ENCODE data around the gene RBMS3. TPM values are rescaled to one million over a fixed set of nuclear protein-coding genes. Genes with fewer than 3 reads are reported as not detected.

RBMS3 gene
- total and polyA plus RNA-seq, 2 of the 8 experiments (the other 6 are each of a cell fraction or from before 2014, with no cell fraction given) = 3.7 to 6.9 TPM

- WGBS, 2 experiments (ENCODE audit: extremely low coverage in 1 of 2, insufficient coverage in 1 of 2, insufficient read length in 1 of 2, insufficient replicate concordance in 2 of 2, low coverage in 1 of 2, low lambda C conversion rate in 2 of 2, missing lambda C conversion rate in 1 of 2) = 90% methylated on average over 2 of the region's 2 CpGs; no CpG with 5 or more reads in 1 of the 2 experiments
- no peak for FAIRE-seq
- TF ChIP-seq SAP30 (IDR thresholded peaks at IDR 0.05; ENCODE audit: insufficient read depth, insufficient replicate concordance, low read length) = no peak
- no peak for TF ChIP-seq HDAC2 (IDR thresholded peaks at IDR 0.05; ENCODE audit: borderline replicate concordance in 1 of 2, low read depth in 2 of 2, low read length in 2 of 2)
- no peak for TF ChIP-seq ASH2L (IDR thresholded peaks at IDR 0.05; ENCODE audit: low read length)
- no peak for TF ChIP-seq SRF (IDR thresholded peaks at IDR 0.05; ENCODE audit: low read depth, low read length)
- TF ChIP-seq POLR2AphosphoS5 (IDR thresholded peaks at IDR 0.05; ENCODE audit: low read depth, low read length) = no peak
- TF ChIP-seq BCL11A (IDR thresholded peaks at IDR 0.05; ENCODE audit: low read depth in 2 of 2, low read length in 2 of 2) = no peak
- no peak for TF ChIP-seq GABPA (IDR thresholded peaks at IDR 0.05; ENCODE audit: borderline replicate concordance, insufficient read depth, low read length)
- no peak for TF ChIP-seq TAF7 (optimal IDR thresholded peaks at IDR 0.05; ENCODE audit: borderline replicate concordance, low read depth, low read length)
- no peak for TF ChIP-seq TEAD4 (IDR thresholded peaks at IDR 0.05; ENCODE audit: low read depth, low read length)
- TF ChIP-seq MAFK (IDR thresholded peaks at IDR 0.05; ENCODE audit: low read depth, low read length) = no peak
- TF ChIP-seq TBP (IDR thresholded peaks at IDR 0.05; ENCODE audit: low read depth, low read length) = no peak
- TF ChIP-seq RNF2 (IDR thresholded peaks at IDR 0.05; ENCODE audit: borderline replicate concordance, low read depth, low read length, missing control alignments, poor library complexity, severe bottlenecking) = no peak
- TF ChIP-seq E2F6 (IDR thresholded peaks at IDR 0.05) = no peak
- TF ChIP-seq RFX5 (IDR thresholded peaks at IDR 0.05; ENCODE audit: borderline replicate concordance, low read depth, low read length) = no peak
These were observed 108.5 kb downstream of the RBMS3 start for GRCh38 chr3:29389362-29389761.

More at GRCh38 chr3:29389362-29389761, 108.5 kb downstream of the RBMS3 start:
- H3K27ac ChIP-seq (ENCODE audit: low read depth, low read length) = no peak overlapping the region
- H4K8ac ChIP-seq (ENCODE audit: extremely low read depth, insufficient read depth, low read length) = no peak overlapping the region
- H2AK5ac ChIP-seq (ENCODE audit: low read depth, low read length) = no peak overlapping the region
- no peaks in the 10 kb centered on the region for H3K23me2 ChIP-seq (ENCODE audit: low read depth, low read length)
- H4K5ac ChIP-seq (ENCODE audit: insufficient read length, low read depth, low read length) = no peak overlapping the region
- H3K4me2 ChIP-seq (ENCODE audit: insufficient read depth in 1 of 2, low read depth in 2 of 2, low read length in 2 of 2) = no peak overlapping the region
- H3K4me1 ChIP-seq (replicated peaks in 1 of 4; ENCODE audit: control insufficient read depth in 3 of 4, insufficient read depth in 4 of 4, low read length in 3 of 4) = no peaks in the 10 kb centered on the region
- H2AFZ ChIP-seq (ENCODE audit: low read length) = no peak overlapping the region
- H3K4me3 ChIP-seq (ENCODE audit: extremely low read depth in 1 of 4, insufficient read depth in 2 of 4, low read depth in 3 of 4, low read length in 4 of 4) = no peak overlapping the region
- no peaks in the 10 kb centered on the region for H3K79me1 ChIP-seq (ENCODE audit: low read depth, low read length)
- no peak overlapping the region for H2BK20ac ChIP-seq (ENCODE audit: low read length)
- H2BK5ac ChIP-seq (ENCODE audit: low read depth, low read length) = no peak overlapping the region
- CTCF ChIA-PET (ENCODE audit: partially characterized antibody) = no interaction called here
- H3K27me3 ChIP-seq (replicated peaks in 1 of 4; ENCODE audit: control insufficient read depth in 3 of 4, extremely low read depth in 1 of 4, insufficient read depth in 3 of 4, low read length in 3 of 4) = no peaks in the 10 kb centered on the region
- H3K4ac ChIP-seq (replicated peaks; ENCODE audit: insufficient read length, low read depth, low read length) = no peak overlapping the region
- DNase-seq (ENCODE audit: low read depth in 1 of 2, low spot score in 2 of 2) = no peak
- H3K9ac ChIP-seq (replicated peaks in 1 of 4; ENCODE audit: extremely low read depth in 1 of 4, low read depth in 3 of 4, low read length in 3 of 4) = no peak overlapping the region
- POLR2A ChIA-PET (ENCODE audit: partially characterized antibody) = no interaction called here
- H4K91ac ChIP-seq (replicated peaks; ENCODE audit: insufficient read length, low read length) = no peak overlapping the region
- H2BK12ac ChIP-seq (ENCODE audit: low read depth, low read length) = no peak overlapping the region
- no peak overlapping the region for H3K56ac ChIP-seq (replicated peaks; ENCODE audit: insufficient read length, low read depth, low read length)
- no peaks in the 10 kb centered on the region for H3K79me2 ChIP-seq (ENCODE audit: control insufficient read depth in 1 of 2, insufficient read depth in 2 of 2, low read length in 2 of 2)
- no peak overlapping the region for H3K18ac ChIP-seq (ENCODE audit: extremely low read depth, low read length)
- no peak overlapping the region for H3K23ac ChIP-seq (ENCODE audit: insufficient read length)
- no peak overlapping the region for H2BK15ac ChIP-seq (ENCODE audit: low read length)
- H3K9me3 ChIP-seq (ENCODE audit: insufficient read depth in 2 of 2, low read depth in 1 of 2, low read length in 1 of 2) = peaks cover 5 to 6% of the 10 kb centered on the region in 2 experiments; a peak in 2 of 4 replicates
- no peaks in the 10 kb centered on the region for H4K20me1 ChIP-seq (replicated peaks in 1 of 2; ENCODE audit: control insufficient read depth in 1 of 2, insufficient read depth in 2 of 2, low read length in 2 of 2)
- H3K36me3 ChIP-seq (ENCODE audit: control insufficient read depth in 2 of 4, insufficient read depth in 4 of 4, low read length in 3 of 4) = no peaks in the 10 kb centered on the region; a peak in 1 of 8 replicates
- no peak overlapping the region for H3K14ac ChIP-seq (ENCODE audit: insufficient read length)
- H2BK120ac ChIP-seq (replicated peaks; ENCODE audit: low read depth, low read length) = no peak overlapping the region
